Neural cell (in vitro differentiated cells): ENCODE measurements around the gene SPAG7.
"Not testable (repeated sequence)": the region's sequence is repeated elsewhere in the genome, so short reads cannot be mapped to it uniquely, and the experiment has no call there.

Source experiments
- CTCF ChIP-seq: fragments of 450-650 bp; IDR thresholded peaks from 2 replicates; pipeline ENCODE4 v1.5.1; 2014; ENCODE audit warnings: antibody characterized with exemption, mild to moderate bottlenecking, moderate library complexity; ENCODE audit not compliant: poor library complexity, severe bottlenecking
- EP300 ChIP-seq: fragments of 450-650 bp; conservative IDR thresholded peaks from 2 replicates; pipeline ENCODE4 v1.6.1; 2014; ENCODE audit warnings: antibody characterized with exemption, mild to moderate bottlenecking, moderate library complexity; ENCODE audit not compliant: poor library complexity, severe bottlenecking
- EZH2 ChIP-seq: fragments of 200-600, 300-800 bp; shearing (Covaris generic), sonication (generic); IDR thresholded peaks from 2 replicates; pipeline ENCODE4 v1.6.1; 2014; ENCODE audit warnings: antibody characterized with exemption, low read length, borderline replicate concordance, mild to moderate bottlenecking; ENCODE audit not compliant: insufficient read depth, poor library complexity, severe bottlenecking
- POLR2AphosphoS5 ChIP-seq: IDR thresholded peaks from 2 replicates; pipeline ENCODE4 v1.6.1; 2012
- RAD21 ChIP-seq: fragments of 450-650 bp; conservative IDR thresholded peaks from 2 replicates; pipeline ENCODE4 v1.6.1; 2014; ENCODE audit warnings: antibody characterized with exemption, mild to moderate bottlenecking, moderate library complexity
- REST ChIP-seq: IDR thresholded peaks from 2 replicates; pipeline ENCODE4 v1.6.1; 2012; ENCODE audit warnings: borderline replicate concordance
- SMC3 ChIP-seq: fragments of 450-650 bp; conservative IDR thresholded peaks from 2 replicates; pipeline ENCODE4 v1.6.1; 2014; ENCODE audit warnings: antibody characterized with exemption, mild to moderate bottlenecking, moderate library complexity; ENCODE audit not compliant: poor library complexity
- TAF1 ChIP-seq: IDR thresholded peaks from 2 replicates; pipeline ENCODE4 v1.6.1; 2012; ENCODE audit warnings: low read depth

GRCh38 chr17:4926577-4927335, 40.9 kb downstream of the SPAG7 start:
- not testable (repeated sequence) for TF ChIP-seq POLR2AphosphoS5, TAF1, EP300, CTCF, RAD21, EZH2, SMC3, REST
